AG10803 (cell line): ENCODE results near the gene TMEM181.

Experiments
- DNase-seq: peaks from one replicate; pipeline ENCODE4 v3.0.0; 2010; ENCODE audit warnings: low read depth
- H3K4me3 ChIP-seq: 2 replicates; pipeline ENCODE4 v1.5.1; 2011; ENCODE audit warnings: mild to moderate bottlenecking, low read length, control low read depth
- CTCF ChIP-seq: conservative IDR thresholded peaks from 2 replicates; pipeline ENCODE4 v1.5.1; 2011; ENCODE audit warnings: mild to moderate bottlenecking, low read length, control low read depth, inconsistent platforms

The TMEM181 gene

GRCh38 chr6:158564243-158565121 is 4.6 kb downstream of the TMEM181 start:
- H3K4me3 ChIP-seq, result no peak overlapping the region
- DNase-seq, result no peak
- no peak for TF ChIP-seq CTCF

GRCh38 chr6:158565122-158565429 is 5.2 kb downstream of the TMEM181 start:
- DNase-seq, result no peak
- no peak for TF ChIP-seq CTCF
- no peak overlapping the region for H3K4me3 ChIP-seq

- TF ChIP-seq CTCF, result no peak
- no peak for DNase-seq
Observed at GRCh38 chr6:158565482-158566040, 5.7 kb downstream of the TMEM181 start.

GRCh38 chr6:158566207-158566818 is 6.4 kb downstream of the TMEM181 start:
- no peak for TF ChIP-seq CTCF
- H3K4me3 ChIP-seq, result no peak overlapping the region
- DNase-seq, result no peak

More at GRCh38 chr6:158565482-158566040, 5.7 kb downstream of the TMEM181 start:
- no peak overlapping the region for H3K4me3 ChIP-seq

GRCh38 chr6:158567152-158567551 is 7.3 kb downstream of the TMEM181 start:
- DNase-seq, result no peak
- no peak for TF ChIP-seq CTCF
- H3K4me3 ChIP-seq, result no peak overlapping the region

GRCh38 chr6:158567871-158568401 is 8.0 kb downstream of the TMEM181 start:
- no peak overlapping the region for H3K4me3 ChIP-seq
- TF ChIP-seq CTCF, result no peak
- DNase-seq, result no peak
